ENCODE results near the gene TRIM15.
"Not testable (repeated sequence)": the region's sequence is repeated elsewhere in the genome, so short reads cannot be mapped to it uniquely, and the experiment has no call there.

TRIM15 gene

DNA sequence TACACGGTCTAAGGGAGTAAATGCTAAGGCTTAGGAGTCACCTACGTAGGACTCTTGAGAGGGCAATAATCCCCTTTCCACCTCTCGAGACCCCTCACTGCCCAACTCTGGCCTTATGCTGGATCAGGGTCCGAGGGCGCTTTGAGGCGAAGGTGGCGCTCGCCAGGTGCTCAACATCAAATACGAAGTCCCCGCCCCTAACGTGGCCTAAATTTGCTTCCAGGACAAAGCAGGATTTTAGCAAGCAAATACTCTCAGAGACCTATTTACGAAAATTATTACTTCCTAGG is 50.3 kb downstream of the TRIM15 start:
- DNase-seq (ENCODE audit: low read depth) = no peak
- peak overlapping the region; percentile 72 for H3K4me3 ChIP-seq (ENCODE audit: low read depth, low read length)
- no peak for TF ChIP-seq POLR2A (IDR thresholded peaks at IDR 0.05; ENCODE audit: extremely low read depth, insufficient read length)
- no peak for TF ChIP-seq MYC (IDR thresholded peaks at IDR 0.05; ENCODE audit: low read depth, low read length)
- no peak for TF ChIP-seq MAX (IDR thresholded peaks at IDR 0.05; ENCODE audit: low read depth, low read length)
- TF ChIP-seq CTCF (IDR thresholded peaks at IDR 0.05; ENCODE audit: low read depth, low read length) = no peak

GRCh38 chr6:30213957-30214656 is 50.8 kb downstream of the TRIM15 start:
- TF ChIP-seq POLR2A (IDR thresholded peaks at IDR 0.05; ENCODE audit: extremely low read depth, insufficient read length) = peak; percentile 83
- peak; percentile 57; the same call in 1 of the 2 replicates for TF ChIP-seq MAX (IDR thresholded peaks at IDR 0.05; ENCODE audit: low read depth, low read length)
- TF ChIP-seq CTCF (IDR thresholded peaks at IDR 0.05; ENCODE audit: low read depth, low read length) = no peak
- peak; percentile 48 for TF ChIP-seq MYC (IDR thresholded peaks at IDR 0.05; ENCODE audit: low read depth, low read length)
- peak; percentile 88 for DNase-seq (ENCODE audit: low read depth)
- peak overlapping the region; percentile 72 for H3K4me3 ChIP-seq (ENCODE audit: low read depth, low read length)

GRCh38 chr6:30214657-30214982 is 51.3 kb downstream of the TRIM15 start:
- no peak for DNase-seq (ENCODE audit: low read depth)
- peak overlapping the region; percentile 72 for H3K4me3 ChIP-seq (ENCODE audit: low read depth, low read length)
- TF ChIP-seq MAX (IDR thresholded peaks at IDR 0.05; ENCODE audit: low read depth, low read length) (no peak), CTCF (IDR thresholded peaks at IDR 0.05; ENCODE audit: low read depth, low read length) (no peak), POLR2A (IDR thresholded peaks at IDR 0.05; ENCODE audit: extremely low read depth, insufficient read length) (no peak), MYC (IDR thresholded peaks at IDR 0.05; ENCODE audit: low read depth, low read length) (no peak)

GRCh38 chr6:30216096-30216495 is 52.8 kb downstream of the TRIM15 start:
- no peak for TF ChIP-seq MYC (IDR thresholded peaks at IDR 0.05; ENCODE audit: low read depth, low read length)
- TF ChIP-seq POLR2A (IDR thresholded peaks at IDR 0.05; ENCODE audit: extremely low read depth, insufficient read length) = no peak
- no peak for TF ChIP-seq CTCF (IDR thresholded peaks at IDR 0.05; ENCODE audit: low read depth, low read length)
- TF ChIP-seq MAX (IDR thresholded peaks at IDR 0.05; ENCODE audit: low read depth, low read length) = no peak
- H3K4me3 ChIP-seq (ENCODE audit: low read depth, low read length) = no peak overlapping the region
- no peak for DNase-seq (ENCODE audit: low read depth)

GRCh38 chr6:30219244-30219643 is 55.9 kb downstream of the TRIM15 start:
- H3K4me3 ChIP-seq (ENCODE audit: low read depth, low read length) = no peak overlapping the region
- TF ChIP-seq MAX (IDR thresholded peaks at IDR 0.05; ENCODE audit: low read depth, low read length) (peak; percentile 28; the same call in 1 of the 2 replicates), CTCF (IDR thresholded peaks at IDR 0.05; ENCODE audit: low read depth, low read length) (peak; percentile 97), MYC (IDR thresholded peaks at IDR 0.05; ENCODE audit: low read depth, low read length) (peak; percentile 40; the same call in 1 of the 2 replicates), POLR2A (IDR thresholded peaks at IDR 0.05; ENCODE audit: extremely low read depth, insufficient read length) (peak; percentile 39)
- DNase-seq (ENCODE audit: low read depth) = peak; percentile 82

DNA sequence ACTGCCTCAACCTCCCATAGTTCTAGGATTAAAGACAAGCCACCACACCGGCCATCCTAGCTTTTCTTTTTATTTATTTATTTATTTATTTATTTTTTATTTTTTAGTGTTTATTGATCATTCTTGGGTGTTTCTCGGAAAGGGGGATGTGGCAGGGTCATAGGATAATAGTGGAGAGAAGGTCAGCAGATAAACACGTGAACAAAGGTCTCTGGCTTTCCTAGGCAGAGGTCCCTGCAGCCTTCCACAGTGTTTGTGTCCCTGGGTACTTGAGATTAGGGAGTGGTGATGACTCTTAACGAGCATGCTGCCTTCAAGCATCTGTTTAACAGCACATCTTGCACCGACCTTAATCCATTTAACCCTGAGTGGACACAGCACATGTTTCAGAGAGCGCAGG is 58.0 kb downstream of the TRIM15 start:
- H3K4me3 ChIP-seq (ENCODE audit: low read depth, low read length); DNase-seq (ENCODE audit: low read depth): not testable (repeated sequence)

DNA sequence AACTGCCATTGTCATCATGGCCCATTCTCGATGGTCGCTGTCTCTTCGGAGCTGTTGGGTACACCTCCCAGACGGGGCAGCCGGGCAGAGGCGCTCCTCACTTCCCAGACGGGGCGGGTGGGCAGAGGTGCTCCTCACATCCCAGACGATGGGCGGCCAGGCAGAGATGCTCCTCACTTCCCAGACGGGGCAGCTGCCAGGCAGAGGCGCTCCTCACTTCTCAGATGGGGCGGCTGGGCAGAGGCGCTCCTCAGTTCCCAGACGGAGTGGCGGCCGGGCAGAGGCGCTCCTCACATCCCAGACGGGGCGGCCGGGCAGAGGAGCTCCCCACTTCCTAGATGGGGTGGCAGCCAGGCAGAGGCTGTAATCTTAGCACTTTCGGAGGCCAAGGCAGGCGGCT is 58.6 kb downstream of the TRIM15 start:
- DNase-seq (ENCODE audit: low read depth); H3K4me3 ChIP-seq (ENCODE audit: low read depth, low read length): not testable (repeated sequence)

All from NB4 (cell line).